Osteoblast (primary cell): ENCODE measurements around the gene CLK1. TPM values are rescaled to one million over a fixed set of nuclear protein-coding genes. Genes with fewer than 3 reads are reported as not detected.

ENCODE experiments used
- DNase-seq: peaks from one replicate; pipeline ENCODE4 v3.0.0; 2011; ENCODE audit warnings: low spot score, mixed read lengths; ENCODE audit not compliant: insufficient read length; ENCODE audit errors: missing footprints
- H2AFZ ChIP-seq: 2 replicates; pipeline ENCODE4 v1.6.0; 2011; ENCODE audit warnings: mild to moderate bottlenecking, low read length
- H3K27ac ChIP-seq: 2 replicates; pipeline ENCODE4 v1.5.1; 2011; ENCODE audit warnings: mild to moderate bottlenecking, low read depth, low read length, moderate library complexity
- H3K27me3 ChIP-seq: 2 replicates; pipeline ENCODE4 v1.6.0; 2012; ENCODE audit warnings: mild to moderate bottlenecking, control low read depth, inconsistent platforms, low read length, moderate library complexity; ENCODE audit not compliant: insufficient read depth
- H3K36me3 ChIP-seq: 2 replicates; pipeline ENCODE4 v1.5.1; 2011; ENCODE audit warnings: mild to moderate bottlenecking, low read length, control low read depth, moderate library complexity; ENCODE audit not compliant: insufficient read depth
- H3K4me1 ChIP-seq: 2 replicates; pipeline ENCODE4 v1.5.1; 2011; ENCODE audit warnings: mild to moderate bottlenecking, low read length, control low read depth, moderate library complexity; ENCODE audit not compliant: insufficient read depth
- H3K4me2 ChIP-seq: 2 replicates; pipeline ENCODE4 v1.6.0; 2011; ENCODE audit warnings: mild to moderate bottlenecking, low read length; ENCODE audit not compliant: insufficient read depth
- H3K4me3 ChIP-seq: fragments of 200-600 bp; sonication (generic); 3 replicates; pipeline ENCODE4 v1.5.1; 2012; ENCODE audit warnings: mild to moderate bottlenecking, low read length, inconsistent platforms; ENCODE audit not compliant: insufficient read depth
- H3K79me2 ChIP-seq: 2 replicates; pipeline ENCODE4 v1.6.0; 2012; ENCODE audit warnings: mild to moderate bottlenecking, low read length, control low read depth, inconsistent platforms; ENCODE audit not compliant: insufficient read depth
- H3K9me3 ChIP-seq: 2 replicates; pipeline ENCODE4 v1.5.1; 2011; ENCODE audit warnings: low read depth, low read length, control low read depth
- H4K20me1 ChIP-seq: 2 replicates; pipeline ENCODE4 v1.6.0; 2012; ENCODE audit warnings: mild to moderate bottlenecking, low read length, control low read depth; ENCODE audit not compliant: insufficient read depth
- CTCF ChIP-seq: IDR thresholded peaks from 2 replicates; pipeline ENCODE4 v1.5.1; 2011; ENCODE audit warnings: mild to moderate bottlenecking, low read depth, low read length, moderate library complexity; ENCODE audit errors: extremely low read depth
- total RNA-seq: library from RNA; depleted of rRNA; stranded (reverse); fragments of >200 nt; gene quantifications from 2 replicates; pipeline ENCODE4 v1.2.3, GENCODE V29; 2012

CLK1 gene
- total RNA-seq, 1 donor = 73.5 TPM

- no peak for TF ChIP-seq CTCF
- no peak for DNase-seq
These were observed 19.3 kb downstream of the CLK1 start for GRCh38 chr2:200845194-200845593.

DNA sequence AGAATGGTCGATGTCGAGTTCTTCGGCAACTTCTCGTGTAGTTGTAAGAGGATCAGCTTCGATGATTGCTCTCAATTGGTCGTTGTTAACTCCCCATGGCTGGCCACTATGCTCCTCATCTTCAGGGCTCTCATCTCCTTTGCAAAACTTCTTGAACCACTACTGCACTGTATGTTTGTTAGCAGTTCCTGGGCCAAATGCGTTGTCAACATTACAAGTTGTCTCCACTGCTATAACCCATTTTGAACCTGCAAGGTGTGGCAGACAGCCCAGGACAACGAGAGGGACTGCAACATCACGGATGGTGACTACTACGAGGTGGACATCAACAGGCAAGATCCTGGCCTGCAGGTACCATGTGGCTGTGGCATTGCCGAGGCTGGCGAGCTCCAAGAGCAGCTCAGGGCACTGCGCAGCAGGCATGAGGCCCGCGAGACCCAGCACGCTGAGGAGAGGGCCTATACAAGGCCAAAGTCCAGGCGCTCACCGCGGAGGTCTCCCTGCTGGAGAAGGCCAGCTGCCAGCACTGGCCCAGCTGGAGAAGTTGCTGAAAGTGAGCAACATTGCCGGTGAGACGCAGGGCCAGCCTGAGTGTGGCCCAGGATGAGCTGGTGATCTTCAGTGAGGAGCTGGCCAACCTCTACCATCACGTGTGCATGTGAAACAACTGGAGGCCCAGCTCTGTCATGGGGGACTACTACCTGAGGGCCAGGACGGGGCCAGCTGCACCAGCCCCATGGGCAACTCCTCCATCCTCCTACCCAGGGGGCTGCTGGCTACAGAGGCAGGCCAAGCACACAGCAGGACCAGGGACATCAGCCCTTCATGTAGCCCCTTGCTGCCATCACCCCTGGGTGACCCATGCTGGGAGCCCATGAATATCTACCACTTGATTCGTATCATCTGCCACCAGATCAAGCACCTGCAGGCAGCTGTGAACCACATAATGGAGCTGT lies 20.2 kb downstream of the CLK1 start:
- H3K79me2 ChIP-seq = no peaks in the 10 kb centered on the region
- no peak for TF ChIP-seq CTCF
- DNase-seq = no peak
- no peak overlapping the region for H2AFZ ChIP-seq
- no peaks in the 10 kb centered on the region for H3K9me3 ChIP-seq
- no peak overlapping the region for H3K4me3 ChIP-seq
- no peak overlapping the region for H3K27ac ChIP-seq
- H4K20me1 ChIP-seq = no peaks in the 10 kb centered on the region
- no peaks in the 10 kb centered on the region for H3K4me1 ChIP-seq
- H3K36me3 ChIP-seq = no peaks in the 10 kb centered on the region
- H3K27me3 ChIP-seq = no peaks in the 10 kb centered on the region
- H3K4me2 ChIP-seq = no peak overlapping the region

More at GRCh38 chr2:200845194-200845593, 19.3 kb downstream of the CLK1 start:
- Histone ChIP-seq H3K4me3 (no peak overlapping the region), H3K9me3 (no peaks in the 10 kb centered on the region), H2AFZ (no peak overlapping the region), H3K4me1 (no peaks in the 10 kb centered on the region), H4K20me1 (no peaks in the 10 kb centered on the region), H3K36me3 (no peaks in the 10 kb centered on the region), H3K79me2 (no peaks in the 10 kb centered on the region), H3K27ac (no peak overlapping the region), H3K4me2 (no peak overlapping the region), H3K27me3 (no peaks in the 10 kb centered on the region)

GRCh38 chr2:200839513-200839912 lies 24.9 kb downstream of the CLK1 start:
- Histone ChIP-seq H2AFZ (no peak overlapping the region), H3K4me2 (no peak overlapping the region), H4K20me1 (no peaks in the 10 kb centered on the region), H3K27ac (no peak overlapping the region), H3K79me2 (no peaks in the 10 kb centered on the region), H3K36me3 (no peaks in the 10 kb centered on the region), H3K4me1 (no peaks in the 10 kb centered on the region), H3K9me3 (no peaks in the 10 kb centered on the region), H3K27me3 (no peaks in the 10 kb centered on the region), H3K4me3 (no peak overlapping the region)
- DNase-seq = no peak
- TF ChIP-seq CTCF = no peak

GRCh38 chr2:200834701-200835100 lies 29.8 kb downstream of the CLK1 start:
- H3K9me3 ChIP-seq = no peaks in the 10 kb centered on the region
- DNase-seq = no peak
- no peaks in the 10 kb centered on the region for H3K27me3 ChIP-seq

More at GRCh38 chr2:200834701-200835100, 29.8 kb downstream of the CLK1 start:
- Histone ChIP-seq H4K20me1 (no peaks in the 10 kb centered on the region), H3K4me2 (no peak overlapping the region), H3K4me3 (no peak overlapping the region), H3K79me2 (no peaks in the 10 kb centered on the region), H3K27ac (no peak overlapping the region), H3K4me1 (no peaks in the 10 kb centered on the region), H2AFZ (no peak overlapping the region), H3K36me3 (no peaks in the 10 kb centered on the region)
- TF ChIP-seq CTCF = no peak
